ENCODE results near the gene GIPC3.

Gene GIPC3

DNA sequence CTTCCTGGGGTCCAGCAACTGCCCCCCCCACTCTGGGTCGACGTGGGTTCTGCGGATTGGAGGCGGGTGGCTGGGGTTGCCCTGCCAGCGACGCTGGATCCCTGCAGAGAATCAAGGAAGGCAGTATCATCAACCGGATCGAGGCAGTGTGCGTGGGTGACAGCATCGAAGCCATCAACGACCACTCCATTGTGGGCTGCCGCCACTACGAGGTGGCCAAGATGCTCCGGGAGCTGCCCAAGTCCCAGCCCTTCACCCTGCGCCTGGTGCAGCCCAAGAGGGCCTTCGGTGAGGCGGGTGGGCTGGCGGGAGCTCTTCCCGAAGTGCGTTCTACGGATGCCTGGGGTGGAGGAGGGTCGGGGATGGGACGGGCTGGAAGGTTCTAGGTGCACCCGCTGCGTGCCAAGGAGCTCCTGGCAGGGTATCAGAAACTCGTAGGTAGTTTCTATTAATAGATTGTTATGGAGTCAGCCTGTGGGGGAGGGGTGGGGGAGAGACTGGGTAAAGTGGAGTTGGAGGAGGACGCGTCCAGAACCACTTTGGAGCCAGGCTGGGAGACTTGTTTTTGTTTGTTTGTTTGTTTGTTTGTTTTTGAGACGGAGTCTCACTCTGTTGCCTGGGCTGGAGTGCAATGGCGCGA, 1.5 kb downstream of the GIPC3 start:
- no peaks in the 10 kb centered on the region for H3K36me3 ChIP-seq
- H3K27me3 ChIP-seq (ENCODE audit: insufficient read depth, low read depth, severe bottlenecking) = no peaks in the 10 kb centered on the region
- H3K4me3 ChIP-seq (ENCODE audit: low read depth, low read length) = no peak overlapping the region
- TF ChIP-seq, protein P1, sequence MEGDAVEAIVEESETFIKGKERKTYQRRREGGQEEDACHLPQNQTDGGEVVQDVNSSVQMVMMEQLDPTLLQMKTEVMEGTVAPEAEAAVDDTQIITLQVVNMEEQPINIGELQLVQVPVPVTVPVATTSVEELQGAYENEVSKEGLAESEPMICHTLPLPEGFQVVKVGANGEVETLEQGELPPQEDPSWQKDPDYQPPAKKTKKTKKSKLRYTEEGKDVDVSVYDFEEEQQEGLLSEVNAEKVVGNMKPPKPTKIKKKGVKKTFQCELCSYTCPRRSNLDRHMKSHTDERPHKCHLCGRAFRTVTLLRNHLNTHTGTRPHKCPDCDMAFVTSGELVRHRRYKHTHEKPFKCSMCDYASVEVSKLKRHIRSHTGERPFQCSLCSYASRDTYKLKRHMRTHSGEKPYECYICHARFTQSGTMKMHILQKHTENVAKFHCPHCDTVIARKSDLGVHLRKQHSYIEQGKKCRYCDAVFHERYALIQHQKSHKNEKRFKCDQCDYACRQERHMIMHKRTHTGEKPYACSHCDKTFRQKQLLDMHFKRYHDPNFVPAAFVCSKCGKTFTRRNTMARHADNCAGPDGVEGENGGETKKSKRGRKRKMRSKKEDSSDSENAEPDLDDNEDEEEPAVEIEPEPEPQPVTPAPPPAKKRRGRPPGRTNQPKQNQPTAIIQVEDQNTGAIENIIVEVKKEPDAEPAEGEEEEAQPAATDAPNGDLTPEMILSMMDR (IDR thresholded peaks at IDR 0.05; ENCODE audit: low read depth, low read length) = no peak
- no peak overlapping the region for H3K27ac ChIP-seq
- no peak for DNase-seq
- peaks cover 12% of the 10 kb centered on the region for H3K9me3 ChIP-seq (ENCODE audit: severe bottlenecking)

DNA sequence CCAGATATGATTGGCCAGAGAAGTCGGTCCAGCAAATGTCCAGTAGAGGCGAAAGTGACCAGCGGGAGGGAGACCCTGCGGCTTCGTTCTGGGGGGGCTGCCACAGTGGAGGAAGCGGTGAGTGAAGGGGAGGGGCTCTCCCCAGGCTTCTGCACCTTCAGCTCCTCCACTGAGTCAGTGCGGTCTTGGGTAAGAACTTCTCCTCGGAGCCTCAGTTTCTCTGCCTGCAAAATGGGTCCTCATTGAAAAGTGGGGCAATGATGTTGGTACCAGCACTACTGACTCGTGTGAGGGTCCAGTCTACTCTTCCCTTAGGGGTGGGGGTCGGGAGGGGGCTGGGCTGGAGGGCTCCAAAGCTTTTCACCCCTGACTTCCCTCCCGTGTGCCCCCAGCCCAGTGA, 4.2 kb downstream of the GIPC3 start:
- TF ChIP-seq, protein P1 (IDR thresholded peaks at IDR 0.05; ENCODE audit: low read depth, low read length) = no peak
- no peak for DNase-seq

DNA sequence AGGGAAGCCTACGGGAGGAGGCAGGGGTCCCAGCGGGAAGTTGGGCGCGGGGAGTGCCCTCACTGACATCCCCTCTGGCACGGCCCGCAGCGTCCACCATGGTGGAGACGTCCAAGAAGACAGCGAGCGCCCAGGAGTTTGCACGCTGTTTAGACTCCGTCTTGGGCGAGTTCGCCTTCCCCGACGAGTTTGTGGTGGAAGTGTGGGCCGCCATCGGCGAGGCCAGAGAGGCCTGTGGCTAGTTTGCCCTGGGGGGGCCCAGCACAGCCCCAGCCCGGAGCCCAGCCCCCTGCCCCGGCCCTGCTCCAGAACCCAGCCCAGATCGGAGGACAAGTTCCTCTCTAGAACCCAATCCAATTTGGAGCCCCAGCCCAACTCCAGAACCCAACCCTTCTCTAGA, 4.7 kb downstream of the GIPC3 start:
- TF ChIP-seq, protein P1 (IDR thresholded peaks at IDR 0.05; ENCODE audit: low read depth, low read length) = no peak
- no peak for DNase-seq
- no peaks in the 10 kb centered on the region for H3K27me3 ChIP-seq (ENCODE audit: insufficient read depth, low read depth, severe bottlenecking)
- H3K36me3 ChIP-seq = no peaks in the 10 kb centered on the region
- H3K9me3 ChIP-seq (ENCODE audit: severe bottlenecking) = peaks cover 12% of the 10 kb centered on the region
- H3K27ac ChIP-seq = no peak overlapping the region
- H3K4me3 ChIP-seq (ENCODE audit: low read depth, low read length) = no peak overlapping the region

More for the DNA sequence above, 4.2 kb downstream of the GIPC3 start:
- no peaks in the 10 kb centered on the region for H3K36me3 ChIP-seq
- H3K9me3 ChIP-seq (ENCODE audit: severe bottlenecking) = peaks cover 12% of the 10 kb centered on the region
- H3K4me3 ChIP-seq (ENCODE audit: low read depth, low read length) = no peak overlapping the region
- H3K27me3 ChIP-seq (ENCODE audit: insufficient read depth, low read depth, severe bottlenecking) = no peaks in the 10 kb centered on the region
- no peak overlapping the region for H3K27ac ChIP-seq

DNA sequence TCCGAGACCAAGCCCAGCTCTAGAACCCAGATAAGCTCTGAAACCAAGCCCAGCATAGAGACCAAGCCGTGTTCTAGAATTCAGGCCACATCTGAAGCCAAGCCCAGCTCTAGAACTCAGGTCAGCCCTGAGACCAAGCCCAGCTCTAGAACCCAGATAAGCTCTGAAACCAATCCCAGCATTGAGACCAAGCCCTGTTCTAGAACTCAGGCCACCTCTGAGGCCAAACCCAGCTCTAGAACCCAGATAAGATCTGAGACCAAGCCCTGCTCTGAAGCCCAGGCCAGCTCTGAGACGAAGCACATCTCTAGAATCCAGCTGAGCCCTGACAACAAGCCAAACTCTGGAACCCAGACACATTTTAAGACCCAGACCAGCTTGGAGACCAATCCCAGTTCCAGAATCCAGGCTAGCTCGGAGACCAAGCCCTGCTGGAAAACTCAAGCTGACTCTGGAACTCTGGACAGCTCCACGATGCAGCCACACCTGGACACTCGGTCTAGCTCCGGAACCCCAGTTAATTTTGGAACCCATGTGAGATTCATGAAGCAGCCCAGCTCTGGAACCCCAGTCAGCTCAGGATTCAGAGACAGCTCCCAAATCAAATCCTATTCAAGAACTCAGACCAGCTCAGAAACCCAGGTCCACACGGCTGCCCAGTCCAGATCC, 5.8 kb downstream of the GIPC3 start:
- no peak for DNase-seq
- Histone ChIP-seq H3K27me3 (ENCODE audit: insufficient read depth, low read depth, severe bottlenecking) (no peaks in the 10 kb centered on the region), H3K9me3 (ENCODE audit: severe bottlenecking) (peaks cover 12% of the 10 kb centered on the region), H3K4me3 (ENCODE audit: low read depth, low read length) (no peak overlapping the region), H3K36me3 (no peaks in the 10 kb centered on the region), H3K27ac (no peak overlapping the region)
- TF ChIP-seq, protein P1 (IDR thresholded peaks at IDR 0.05; ENCODE audit: low read depth, low read length) = no peak

DNA sequence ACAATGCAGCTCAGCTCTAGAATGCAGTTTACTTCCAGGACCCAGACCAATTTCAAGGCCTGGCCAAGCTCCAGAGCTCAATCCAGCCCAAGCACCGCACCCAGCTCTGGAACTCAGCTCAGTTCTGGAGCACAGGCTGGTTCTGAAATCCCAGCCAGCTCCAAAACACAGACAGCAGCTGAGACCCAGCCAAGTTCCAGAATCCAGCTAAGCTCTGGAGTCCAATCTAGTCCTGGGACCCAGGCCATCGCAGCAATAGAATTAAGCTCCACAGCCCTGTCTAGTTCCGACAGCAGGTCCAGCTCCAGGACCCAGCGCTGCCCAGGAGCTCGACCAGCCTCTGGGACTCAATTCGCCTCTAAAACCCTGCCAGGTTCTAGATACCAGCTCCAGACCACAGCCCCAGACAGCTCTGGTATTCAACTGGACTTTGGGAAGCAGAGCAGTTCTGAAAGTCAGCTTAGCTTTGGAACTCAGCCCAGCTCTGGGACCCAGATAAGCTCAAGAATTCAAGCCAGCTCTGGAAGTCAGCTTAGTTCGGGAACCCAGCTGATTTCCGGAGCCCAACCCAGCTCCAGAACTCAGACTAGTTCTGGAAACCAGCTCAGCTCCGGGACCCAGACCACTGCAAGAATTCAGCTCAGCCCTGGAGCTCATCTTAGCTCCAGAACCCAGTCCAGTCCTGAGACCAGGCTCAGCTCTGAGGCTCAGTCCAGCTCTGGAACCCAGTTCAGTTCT, 6.8 kb downstream of the GIPC3 start:
- no peak overlapping the region for H3K4me3 ChIP-seq (ENCODE audit: low read depth, low read length)
- H3K27ac ChIP-seq = no peak overlapping the region
- no peaks in the 10 kb centered on the region for H3K27me3 ChIP-seq (ENCODE audit: insufficient read depth, low read depth, severe bottlenecking)
- no peak for DNase-seq
- H3K9me3 ChIP-seq (ENCODE audit: severe bottlenecking) = peaks cover 12% of the 10 kb centered on the region
- TF ChIP-seq, protein P1 (IDR thresholded peaks at IDR 0.05; ENCODE audit: low read depth, low read length) = no peak
- H3K36me3 ChIP-seq = no peaks in the 10 kb centered on the region

Measured in WERI-Rb-1 (cell line).